H9 (cell line): ENCODE results near the gene FMN1. TPM values are rescaled to one million over a fixed set of nuclear protein-coding genes. Genes with fewer than 3 reads are reported as not detected.
A peak's percentile ranks its signal among the peaks of the same experiment; 100 is the strongest.

ENCODE experiments used
- DNase-seq: peaks from one replicate; pipeline ENCODE4 v3.0.0-alpha.2; 2017
- H2AFZ ChIP-seq: one replicate; pipeline ENCODE4 v1.6.1; 2013; ENCODE audit warnings: mild to moderate bottlenecking, low read length, control low read depth, moderate library complexity
- H2AK5ac ChIP-seq: 2 replicates; pipeline ENCODE4 v1.6.1; 2013; ENCODE audit warnings: low read length, control low read depth, mixed read lengths; ENCODE audit not compliant: insufficient read length
- H2BK120ac ChIP-seq: one replicate; pipeline ENCODE4 v1.6.1; 2013; ENCODE audit warnings: low read depth, mild to moderate bottlenecking, low read length, control low read depth, inconsistent platforms; ENCODE audit not compliant: poor library complexity, severe bottlenecking
- H2BK12ac ChIP-seq: 2 replicates; pipeline ENCODE4 v1.6.1; 2013; ENCODE audit warnings: low read length, control low read depth, mixed read lengths, low read depth; ENCODE audit not compliant: insufficient read length
- H2BK15ac ChIP-seq: 2 replicates; pipeline ENCODE4 v1.6.1; 2013; ENCODE audit warnings: low read depth, low read length, control low read depth
- H2BK20ac ChIP-seq: one replicate; pipeline ENCODE4 v1.6.1; 2013; ENCODE audit warnings: low read depth, mild to moderate bottlenecking, low read length, control low read depth, inconsistent platforms; ENCODE audit not compliant: poor library complexity, severe bottlenecking
- H2BK5ac ChIP-seq: 2 replicates; pipeline ENCODE4 v1.6.1; 2013; ENCODE audit warnings: low read length, control low read depth, mixed read lengths; ENCODE audit not compliant: insufficient read length
- H3K14ac ChIP-seq: 2 replicates; pipeline ENCODE4 v1.6.1; 2013; ENCODE audit warnings: low read length, control low read depth; ENCODE audit not compliant: insufficient read depth
- H3K18ac ChIP-seq: 2 replicates; pipeline ENCODE4 v1.6.1; 2013; ENCODE audit warnings: low read depth, mild to moderate bottlenecking, mixed read lengths, low read length, control low read depth; ENCODE audit not compliant: insufficient read length
- H3K23ac ChIP-seq: 2 replicates; pipeline ENCODE4 v1.6.1; 2013; ENCODE audit warnings: low read length, control low read depth, mixed read lengths, low read depth; ENCODE audit not compliant: insufficient read length
- H3K23me2 ChIP-seq: 2 replicates; pipeline ENCODE4 v1.6.1; 2013; ENCODE audit warnings: low read depth, mild to moderate bottlenecking, mixed read lengths, low read length, control low read depth; ENCODE audit not compliant: insufficient read length, poor library complexity, severe bottlenecking
- H3K27ac ChIP-seq: 2 replicates; pipeline ENCODE4 v1.5.1; 2013; ENCODE audit warnings: low read length, control low read depth, mixed read lengths, low read depth; ENCODE audit not compliant: insufficient read length
- H3K27me3 ChIP-seq: 2 replicates; pipeline ENCODE4 v1.6.1; 2013; ENCODE audit warnings: low read length, control low read depth, inconsistent platforms; ENCODE audit not compliant: insufficient read depth
- H3K4ac ChIP-seq: 2 replicates; pipeline ENCODE4 v1.6.1; 2013; ENCODE audit warnings: low read depth, mild to moderate bottlenecking, control low read depth, inconsistent platforms, low read length, moderate library complexity
- H3K4me1 ChIP-seq: 2 replicates; pipeline ENCODE4 v1.6.1; 2013; ENCODE audit warnings: low read length, control low read depth, inconsistent platforms; ENCODE audit not compliant: insufficient read depth
- H3K4me2 ChIP-seq: 2 replicates; pipeline ENCODE4 v1.6.1; 2013; ENCODE audit warnings: low read length, control low read depth, mixed read lengths; ENCODE audit not compliant: insufficient read length, insufficient read depth
- H3K56ac ChIP-seq: 2 replicates; pipeline ENCODE4 v1.6.1; 2013; ENCODE audit warnings: low read depth, mild to moderate bottlenecking, mixed read lengths, low read length, control low read depth; ENCODE audit not compliant: insufficient read length
- H3K79me1 ChIP-seq: 2 replicates; pipeline ENCODE4 v1.6.1; 2013; ENCODE audit warnings: low read depth, mild to moderate bottlenecking, moderate library complexity, low read length, control low read depth, inconsistent platforms; ENCODE audit not compliant: insufficient read depth, poor library complexity, severe bottlenecking
- H3K79me2 ChIP-seq: 2 replicates; pipeline ENCODE4 v1.6.1; 2013; ENCODE audit warnings: low read length, control low read depth, inconsistent platforms; ENCODE audit not compliant: insufficient read depth
- H3K9ac ChIP-seq: 2 replicates; pipeline ENCODE4 v1.6.1; 2013; ENCODE audit warnings: low read length, control low read depth, mixed read lengths; ENCODE audit not compliant: insufficient read length; ENCODE audit errors: extremely low read depth
- H3K9me3 ChIP-seq: one replicate; pipeline ENCODE4 v1.6.1; 2013; ENCODE audit warnings: low read depth, low read length, inconsistent platforms; ENCODE audit not compliant: control insufficient read depth
- H3T11ph ChIP-seq: one replicate; pipeline ENCODE4 v1.6.1; 2013; ENCODE audit warnings: mild to moderate bottlenecking, low read length, control low read depth, inconsistent platforms
- H4K20me1 ChIP-seq: one replicate; pipeline ENCODE4 v1.6.1; 2013; ENCODE audit not compliant: control insufficient read depth, insufficient read length, insufficient read depth
- H4K5ac ChIP-seq: 2 replicates; pipeline ENCODE4 v1.6.1; 2013; ENCODE audit warnings: low read depth, mild to moderate bottlenecking, mixed read lengths, low read length, control low read depth; ENCODE audit not compliant: insufficient read length
- H4K8ac ChIP-seq: replicated peaks from 2 replicates; pipeline ENCODE4 v1.6.1; 2013; ENCODE audit warnings: low read length, control low read depth, mixed read lengths, low read depth; ENCODE audit not compliant: insufficient read length
- H4K91ac ChIP-seq: 2 replicates; pipeline ENCODE4 v1.6.1; 2013; ENCODE audit warnings: low read depth, mild to moderate bottlenecking, moderate library complexity, mixed read lengths, low read length, control low read depth; ENCODE audit not compliant: insufficient read length
- H3K27ac Mint-ChIP-seq, 3 experiments: 2 replicates in 2 of 3; 3 replicates in 1 of 3; pipeline ENCODE4 v1.8.0; 2020 to 2021; ENCODE audit warnings: mixed read lengths in 3 of 3, mild to moderate bottlenecking in 1 of 3, moderate library complexity in 1 of 3
- H3K27me3 Mint-ChIP-seq: 2 replicates; pipeline ENCODE4 v1.8.0; 2021; ENCODE audit warnings: low read depth, mild to moderate bottlenecking, moderate library complexity, mixed read lengths
- H3K36me3 Mint-ChIP-seq, 3 experiments: 2 replicates in 2 of 3; 3 replicates in 1 of 3; pipeline ENCODE4 v1.8.0; 2020 to 2021; ENCODE audit warnings: low read depth in 3 of 3, mixed read lengths in 3 of 3; ENCODE audit not compliant: insufficient read depth in 1 of 3
- H3K4me1 Mint-ChIP-seq, 2 experiments: 2 replicates each; pipeline ENCODE4 v1.8.0; 2020; ENCODE audit warnings: mixed read lengths in 2 of 2
- H3K4me3 Mint-ChIP-seq, 2 experiments: 2 replicates in 1 of 2; 3 replicates in 1 of 2; pipeline ENCODE4 v1.8.0; 2020 to 2021; ENCODE audit warnings: mild to moderate bottlenecking in 2 of 2, mixed read lengths in 2 of 2, moderate library complexity in 1 of 2
- H3K9me3 Mint-ChIP-seq, 2 experiments: 2 replicates in 1 of 2; 3 replicates in 1 of 2; pipeline ENCODE4 v1.8.0; 2020; ENCODE audit warnings: mild to moderate bottlenecking in 2 of 2, mixed read lengths in 2 of 2, moderate library complexity in 1 of 2
- CTCF ChIP-seq: fragments of 200-600 bp; sonication (generic); conservative IDR thresholded peaks from 3 replicates; pipeline ENCODE4 v1.8.0; 2021; ENCODE audit warnings: antibody characterized with exemption, mild to moderate bottlenecking
- WGBS: extraction: QIAGEN DNeasy Blood & Tissue Kit; methylation state at CpG from one replicate; pipeline ENCODE4 v1.1.7; 2013; ENCODE audit warnings: missing lambda C conversion rate, low lambda C conversion rate, mixed read lengths; ENCODE audit not compliant: insufficient read length; ENCODE audit errors: extremely low coverage; 5-methylcytosine and 5-hydroxymethylcytosine counted together
- total RNA-seq: library from RNA; stranded (reverse); gene quantifications from 2 replicates; pipeline ENCODE4 v1.2.1, GENCODE V29; 2021

Gene FMN1
- total RNA-seq, 1 experiment from 2014 or later: 1.9 TPM

DNA sequence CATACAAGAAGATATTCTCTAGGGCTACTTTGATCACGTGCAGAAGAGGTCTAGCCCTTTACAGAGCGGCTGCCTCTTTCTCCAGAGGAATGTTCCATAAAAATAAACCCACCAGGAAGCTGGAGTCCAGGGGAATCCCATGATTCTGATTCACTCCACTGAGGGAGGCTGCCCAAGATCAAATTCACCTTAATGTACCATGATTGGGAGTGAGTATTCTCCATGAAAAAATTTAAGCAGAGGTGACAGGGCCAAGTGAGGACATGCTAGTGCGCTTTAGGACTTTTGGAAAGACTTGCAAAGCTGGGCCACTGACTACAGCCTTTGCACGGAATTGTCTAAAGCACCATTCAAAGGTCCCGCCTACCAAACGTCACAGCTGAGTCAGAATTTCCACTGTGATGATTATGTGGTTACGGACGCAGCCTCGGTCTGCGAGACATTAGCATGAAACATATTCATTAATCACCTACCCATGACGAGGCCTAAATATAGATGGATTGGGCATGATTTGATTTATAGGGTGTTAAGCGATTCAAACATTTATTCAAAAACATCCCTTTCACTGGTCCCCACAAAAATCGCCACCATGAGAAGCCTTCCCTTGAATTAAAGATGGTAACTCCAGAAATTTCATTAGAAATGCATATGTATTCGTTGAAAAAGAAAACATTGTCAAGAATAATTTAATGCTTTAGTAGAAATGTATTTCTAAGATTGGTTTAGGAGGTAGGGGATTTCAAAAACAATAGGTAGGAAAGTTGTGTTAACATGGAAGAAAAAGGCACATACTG is 324.1 kb downstream of the FMN1 start:
- Mint-ChIP-seq H3K27ac (0 out of 7 replicates have a peak overlapping the region, but pooled peaks of 1 of the 3 experiments have one; percentile 53), H3K4me1 (peaks cover 9% of the 10 kb centered on the region in 2 experiments), H3K36me3 (no peaks in the 10 kb centered on the region), H3K27me3 (no peaks in the 10 kb centered on the region), H3K4me3 (no peak overlapping the region), H3K9me3 (no peaks in the 10 kb centered on the region)
- Histone ChIP-seq H3K9ac (no peak overlapping the region), H3K14ac (no peak overlapping the region), H3K23me2 (no peaks in the 10 kb centered on the region), H4K8ac (no peak overlapping the region), H3K79me1 (no peaks in the 10 kb centered on the region), H3K9me3 (no peaks in the 10 kb centered on the region), H2AFZ (no peak overlapping the region), H2BK120ac (no peak overlapping the region), H3K79me2 (no peaks in the 10 kb centered on the region), H3K27me3 (no peaks in the 10 kb centered on the region), H4K20me1 (no peaks in the 10 kb centered on the region), H3K27ac (no peak overlapping the region), H2BK15ac (no peak overlapping the region), H3K56ac (no peak overlapping the region), H2AK5ac (no peak overlapping the region), H2BK5ac (no peak overlapping the region), H2BK12ac (no peak overlapping the region), H3K18ac (no peak overlapping the region), H3K4me2 (no peak overlapping the region), H3K4me1 (no peaks in the 10 kb centered on the region; the same call in 1 of the 2 replicates), H2BK20ac (no peak overlapping the region), H3K23ac (no peak overlapping the region), H4K5ac (no peak overlapping the region), H3T11ph (no peak overlapping the region), H3K4ac (no peak overlapping the region), H4K91ac (no peak overlapping the region)
- TF ChIP-seq CTCF: no peak
- no CpG with 5 or more reads among the region's 14 CpGs for WGBS
- no peak for DNase-seq
